ENCODE measurements around the gene IQSEC1. TPM values are rescaled to one million over a fixed set of nuclear protein-coding genes. Genes with fewer than 3 reads are reported as not detected.

IQSEC1 gene
- 60.2 TPM for total RNA-seq

- DNase-seq = peak; percentile 78
Measured at GRCh38 chr3:13073326-13074005, at the start of gene IQSEC1. TSS of gene IQSEC1 (minus strand) at chr3:13073429. CDS start at chr3:13073014, 415 bp downstream.

- DNase-seq = no peak
Measured at GRCh38 chr3:13122081-13123012, 49.1 kb upstream of the IQSEC1 start.

GRCh38 chr3:13121553-13122001, 48.3 kb upstream of the IQSEC1 start:
- DNase-seq = no peak

- DNase-seq = no peak
Measured at GRCh38 chr3:13120928-13121552, 47.8 kb upstream of the IQSEC1 start.

GRCh38 chr3:13120289-13120927, 47.2 kb upstream of the IQSEC1 start:
- no peak for DNase-seq

- no peak for DNase-seq
Measured at GRCh38 chr3:13119471-13120220, 46.4 kb upstream of the IQSEC1 start.

GRCh38 chr3:13116426-13116825, 43.2 kb upstream of the IQSEC1 start:
- no peak for DNase-seq

GRCh38 chr3:13115991-13116390, 42.8 kb upstream of the IQSEC1 start:
- DNase-seq = no peak

GRCh38 chr3:13115576-13115910, 42.3 kb upstream of the IQSEC1 start:
- no peak for DNase-seq

GRCh38 chr3:13114811-13115575, 41.8 kb upstream of the IQSEC1 start:
- DNase-seq = peak; percentile 33

- DNase-seq = no peak
Measured at GRCh38 chr3:13113346-13114330, 40.4 kb upstream of the IQSEC1 start.

- no peak for DNase-seq
Measured at GRCh38 chr3:13112521-13113345, 39.5 kb upstream of the IQSEC1 start.

- no peak for DNase-seq
Measured at GRCh38 chr3:13111873-13112520, 38.8 kb upstream of the IQSEC1 start.

GRCh38 chr3:13111173-13111872, 38.1 kb upstream of the IQSEC1 start:
- DNase-seq = no peak

- peak; percentile 32 for DNase-seq
Measured at GRCh38 chr3:13110678-13111116, 37.5 kb upstream of the IQSEC1 start.

GRCh38 chr3:13109516-13109915, 36.3 kb upstream of the IQSEC1 start:
- no peak for DNase-seq

GRCh38 chr3:13108861-13109260, 35.6 kb upstream of the IQSEC1 start:
- no peak for DNase-seq

All from tongue (tissue), 2 donors.